Stimulated activated naive CD4-positive, alpha-beta T cell treated with Interleukin-2 at 50 U/mL for 16 hours (primary cell): ENCODE measurements around the gene NRBP1.
A peak's percentile ranks its signal among the peaks of the same experiment; 100 is the strongest.
"Not testable (repeated sequence)": the region's sequence is repeated elsewhere in the genome, so short reads cannot be mapped to it uniquely, and the experiment has no call there.

Experiments used
- DNase-seq: peaks from one replicate; lab custom pipeline; 2025; lab: John Stamatoyannopoulos, UW

The NRBP1 gene

DNA sequence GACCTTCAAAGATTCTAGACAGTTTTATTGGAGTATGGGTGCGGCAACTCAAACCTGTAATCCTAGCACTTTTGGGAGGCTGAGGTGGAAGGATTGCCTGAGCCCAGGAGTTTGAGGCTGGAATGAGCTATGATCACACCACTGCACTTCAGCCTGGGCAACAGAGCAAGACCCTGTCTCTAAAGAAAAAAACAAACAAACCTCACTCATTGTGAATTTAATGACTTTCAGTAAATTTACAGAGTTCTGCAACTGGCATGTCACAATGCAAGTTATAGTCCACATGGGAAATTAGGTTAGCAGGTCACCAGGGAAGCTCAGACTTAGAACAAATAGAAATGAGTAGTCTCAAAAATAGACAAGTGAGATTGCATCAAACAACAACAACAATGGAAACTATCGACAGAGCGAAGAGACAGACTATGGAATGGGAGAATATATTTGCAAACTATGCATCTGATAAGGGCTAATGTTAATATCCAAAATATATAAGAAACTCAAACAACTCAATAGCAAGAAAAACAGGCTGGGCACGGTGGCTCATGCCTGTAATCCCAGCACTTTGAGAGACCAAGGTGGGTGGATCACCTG is 6.7 kb upstream of the NRBP1 start:
- DNase-seq = no peak

DNA sequence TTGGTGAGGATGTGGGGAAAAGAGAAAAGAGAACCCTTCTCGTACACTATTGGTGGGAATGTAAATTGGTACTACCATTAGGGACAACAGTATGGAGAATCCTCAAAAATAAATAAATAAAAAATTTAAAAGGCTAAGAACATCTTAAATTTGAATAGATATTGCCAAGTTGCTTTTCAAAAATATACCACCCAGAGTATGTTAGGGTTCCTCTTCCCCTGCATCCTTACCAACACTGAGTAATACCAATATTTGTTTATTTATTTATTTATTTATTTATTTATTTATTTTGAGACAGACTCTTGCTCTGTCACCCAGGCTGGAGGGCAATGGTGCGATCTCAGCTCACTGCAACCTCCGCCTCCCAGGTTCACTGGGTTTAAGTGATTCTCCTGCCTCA is 5.5 kb upstream of the NRBP1 start:
- DNase-seq = no peak

DNA sequence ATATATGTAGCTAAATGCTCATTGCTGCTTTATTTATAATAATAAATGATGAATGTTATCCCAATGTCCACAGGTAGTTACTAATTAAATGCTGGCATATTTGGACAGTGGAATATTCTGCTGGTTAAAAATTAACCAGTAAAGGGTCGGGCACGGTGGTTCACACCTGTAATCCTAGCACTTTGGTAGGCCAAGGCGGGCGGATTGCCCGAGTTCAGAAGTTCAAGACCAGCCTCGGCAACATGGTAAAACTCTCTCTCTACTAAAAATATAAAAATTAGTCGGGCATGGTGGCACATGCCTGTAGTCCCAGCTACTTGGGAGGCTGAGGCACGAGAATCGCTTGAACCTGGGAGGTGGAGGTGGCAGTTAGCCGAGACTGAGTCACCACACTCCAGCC is 3.4 kb upstream of the NRBP1 start:
- DNase-seq = not testable (repeated sequence)

DNA sequence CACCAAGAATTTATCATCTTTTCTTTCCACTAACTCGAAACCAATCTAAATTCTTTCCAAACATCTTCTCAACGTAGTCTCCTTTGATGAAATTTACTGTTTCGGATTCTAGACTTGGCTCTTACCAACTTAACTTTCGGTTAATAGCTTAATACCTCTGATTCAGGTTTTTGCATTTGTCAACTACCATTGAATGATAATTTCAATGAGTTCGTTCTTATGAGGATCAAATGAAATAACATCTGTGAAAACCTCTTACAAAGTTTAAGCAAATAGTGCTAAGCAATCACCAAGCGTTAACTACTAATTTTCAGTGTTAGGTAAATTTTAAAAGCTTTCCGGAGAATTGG is 593 bp upstream of the NRBP1 start:
- DNase-seq = no peak

DNA sequence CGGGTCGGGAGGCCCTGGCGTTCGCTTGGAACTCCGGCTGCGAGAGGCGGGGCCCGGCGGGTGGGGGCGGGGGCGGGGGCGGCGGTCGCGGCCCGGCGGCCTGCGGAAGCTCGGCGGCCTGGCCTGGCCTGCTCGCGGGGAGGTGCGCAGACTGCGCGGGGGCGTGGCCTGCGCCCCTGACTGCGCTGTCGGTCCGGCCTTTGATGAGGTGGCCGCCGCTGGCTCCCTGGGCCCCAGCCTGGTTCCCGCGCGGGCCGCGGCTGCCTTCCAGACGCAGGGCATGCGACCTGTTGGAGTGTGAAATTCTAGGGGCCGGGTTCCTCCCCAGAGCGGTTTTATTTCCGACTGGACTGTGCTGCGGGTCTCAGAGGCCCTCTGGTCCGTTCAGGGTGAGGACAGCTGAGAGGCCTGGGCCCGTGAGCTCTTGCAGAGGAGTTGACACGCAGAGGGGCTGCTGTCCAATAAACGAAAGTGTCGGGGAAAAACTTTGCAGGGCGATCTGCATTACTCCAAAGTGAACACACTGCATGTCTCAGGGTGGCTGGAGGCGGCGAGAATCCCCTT is 629 bp downstream of the NRBP1 start:
- DNase-seq = peak; percentile 68

DNA sequence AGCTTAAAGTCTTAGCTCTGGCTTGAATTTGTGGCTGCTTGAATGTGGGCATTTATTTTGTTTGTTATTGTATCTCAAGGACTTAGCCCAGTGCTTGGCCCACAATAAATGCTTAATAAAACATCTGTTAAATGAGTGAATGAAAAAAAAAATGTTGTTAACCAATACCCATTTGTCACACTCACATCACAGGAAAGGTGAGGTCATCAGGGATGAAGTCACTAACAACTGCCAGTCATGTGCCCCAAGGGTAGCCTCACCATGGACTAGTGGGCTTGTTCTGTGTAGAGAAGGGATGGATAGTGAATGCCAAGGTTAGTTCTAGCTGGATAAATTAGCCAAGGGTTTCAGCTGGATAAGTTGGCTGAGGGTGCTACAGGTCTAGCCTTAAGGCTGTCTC is 3.0 kb downstream of the NRBP1 start:
- peak; percentile 3 for DNase-seq

DNA sequence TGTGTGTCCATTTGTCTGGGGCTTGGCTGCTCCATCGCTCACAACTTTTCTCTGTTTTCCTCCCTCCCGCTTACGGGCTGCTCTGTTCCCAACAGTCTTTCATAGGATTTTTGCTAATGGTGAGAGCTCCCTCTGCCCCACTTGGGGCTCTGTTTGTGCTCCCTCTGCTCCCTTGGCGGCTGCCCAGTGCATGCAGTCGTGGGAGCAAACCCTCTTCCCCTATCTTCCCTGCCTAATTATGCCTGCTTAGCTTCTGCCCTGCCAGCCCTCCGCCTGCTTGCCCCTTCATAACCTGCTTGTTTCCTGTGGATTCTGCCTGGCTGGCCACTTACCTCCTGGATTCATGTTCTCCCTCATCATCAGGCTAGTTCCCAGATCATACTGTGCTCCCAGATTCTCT is 7.2 kb downstream of the NRBP1 start:
- DNase-seq = no peak

DNA sequence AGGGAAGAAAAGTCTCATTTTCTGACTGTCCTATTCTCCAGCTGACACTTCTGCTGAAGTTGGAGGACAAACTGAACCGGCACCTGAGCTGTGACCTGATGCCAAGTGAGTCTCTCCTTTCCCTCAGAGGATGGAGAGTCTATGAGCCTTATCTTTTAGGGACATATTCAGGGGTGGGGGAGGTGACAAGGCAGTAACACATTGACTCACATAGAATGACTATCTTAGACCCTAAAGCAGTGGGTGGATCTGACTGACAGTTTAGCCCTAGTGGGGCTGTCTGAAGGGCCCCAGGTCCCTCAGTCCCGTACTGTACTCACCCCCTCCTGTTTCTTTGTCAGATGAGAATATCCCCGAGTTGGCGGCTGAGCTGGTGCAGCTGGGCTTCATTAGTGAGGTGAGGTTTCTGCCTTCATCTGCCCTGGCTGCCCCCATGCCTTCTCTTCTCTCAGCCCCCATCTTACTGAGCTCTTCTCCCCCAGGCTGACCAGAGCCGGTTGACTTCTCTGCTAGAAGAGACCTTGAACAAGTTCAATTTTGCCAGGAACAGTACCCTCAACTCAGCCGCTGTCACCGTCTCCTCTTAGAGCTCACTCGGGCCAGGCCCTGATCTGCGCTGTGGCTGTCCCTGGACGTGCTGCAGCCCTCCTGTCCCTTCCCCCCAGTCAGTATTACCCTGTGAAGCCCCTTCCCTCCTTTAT is 12.9 kb downstream of the NRBP1 start:
- no peak for DNase-seq

DNA sequence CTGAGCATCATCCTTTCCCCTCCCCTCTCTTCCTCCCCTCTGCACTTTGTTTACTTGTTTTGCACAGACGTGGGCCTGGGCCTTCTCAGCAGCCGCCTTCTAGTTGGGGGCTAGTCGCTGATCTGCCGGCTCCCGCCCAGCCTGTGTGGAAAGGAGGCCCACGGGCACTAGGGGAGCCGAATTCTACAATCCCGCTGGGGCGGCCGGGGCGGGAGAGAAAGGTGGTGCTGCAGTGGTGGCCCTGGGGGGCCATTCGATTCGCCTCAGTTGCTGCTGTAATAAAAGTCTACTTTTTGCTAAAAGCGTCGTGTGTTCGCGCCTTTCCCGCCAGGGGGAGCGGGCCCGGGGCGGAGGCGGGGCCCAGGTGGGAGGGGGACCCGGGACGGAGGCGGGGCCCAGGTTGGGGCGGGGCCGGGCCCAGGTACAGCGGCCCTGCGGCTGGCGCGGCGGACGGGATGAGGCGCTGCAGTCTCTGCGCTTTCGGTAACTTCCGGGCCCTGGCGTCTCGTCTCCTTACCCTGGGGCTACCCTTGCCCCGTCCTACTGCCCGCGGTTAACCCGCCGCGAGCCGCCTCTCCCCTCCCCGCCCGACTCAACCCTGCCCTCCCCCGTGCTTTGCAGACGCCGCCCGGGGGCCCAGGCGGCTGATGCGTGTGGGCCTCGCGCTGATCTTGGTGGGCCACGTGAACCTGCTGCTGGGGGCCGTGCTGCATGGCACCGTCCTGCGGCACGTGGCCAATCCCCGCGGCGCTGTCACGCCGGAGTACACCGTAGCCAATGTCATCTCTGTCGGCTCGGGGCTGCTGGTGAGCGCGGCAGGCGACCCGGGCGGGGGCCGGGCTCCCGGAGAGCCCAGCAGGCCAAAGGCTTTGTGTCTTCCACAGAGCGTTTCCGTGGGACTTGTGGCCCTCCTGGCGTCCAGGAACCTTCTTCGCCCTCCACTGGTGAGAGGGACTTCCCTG is 13.8 kb downstream of the NRBP1 start, which contains the start of gene KRTCAP3:
Gene KRTCAP3, plus strand, starts transcription at position 424 of the 962 bp plus-strand sequence. Its CDS starts 32 bp downstream, at position 456.
- DNase-seq = peak; percentile 28

DNA sequence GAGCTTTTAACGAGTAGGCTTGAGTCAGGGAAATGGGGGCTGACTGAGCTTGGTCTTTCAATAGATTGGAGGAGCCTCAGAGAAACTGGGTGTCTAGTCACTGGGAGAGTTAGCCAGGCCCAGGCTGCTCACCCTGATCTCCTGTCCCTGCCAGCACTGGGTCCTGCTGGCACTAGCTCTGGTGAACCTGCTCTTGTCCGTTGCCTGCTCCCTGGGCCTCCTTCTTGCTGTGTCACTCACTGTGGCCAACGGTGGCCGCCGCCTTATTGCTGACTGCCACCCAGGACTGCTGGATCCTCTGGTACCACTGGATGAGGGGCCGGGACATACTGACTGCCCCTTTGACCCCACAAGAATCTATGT is 14.5 kb downstream of the NRBP1 start:
- DNase-seq = no peak

DNA sequence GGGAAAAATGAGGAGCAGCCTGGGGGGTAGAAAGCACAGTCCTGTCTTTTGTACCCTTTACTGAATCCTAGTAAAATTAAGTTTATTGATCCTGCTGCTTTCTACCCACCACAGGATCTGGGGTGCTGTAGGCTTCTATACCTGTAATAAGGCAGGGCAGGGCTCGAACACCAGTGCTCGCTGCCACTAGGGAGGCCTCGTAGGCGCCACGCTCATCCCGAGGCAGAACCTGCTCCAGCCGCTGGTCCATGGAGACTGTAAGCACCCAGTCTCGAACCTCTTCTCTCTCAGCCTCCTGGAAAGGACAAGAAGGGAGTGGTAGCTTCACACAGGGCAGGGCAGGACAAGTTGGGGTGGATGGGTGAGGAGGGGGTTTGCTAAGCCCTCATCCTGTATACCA is 16.7 kb downstream of the NRBP1 start:
- DNase-seq = no peak

DNA sequence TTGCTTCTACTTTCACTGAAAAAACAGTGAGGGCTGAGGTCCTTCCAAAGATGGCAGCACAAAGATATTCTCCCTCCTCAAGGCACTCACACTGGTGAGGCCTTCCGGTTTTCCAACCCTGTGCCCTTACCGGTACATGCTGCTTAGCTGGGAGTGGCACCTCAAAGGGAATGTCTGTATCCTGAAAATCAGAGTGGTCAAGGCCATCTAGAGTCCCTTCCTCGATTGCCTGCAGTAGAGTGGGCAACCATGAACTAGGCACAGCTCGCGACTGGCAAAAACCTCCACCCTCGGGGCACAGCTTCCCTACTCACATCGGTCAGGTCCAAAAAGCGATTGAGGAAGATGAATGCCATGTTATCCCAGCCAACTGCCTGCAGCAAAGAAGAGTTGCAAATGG is 17.2 kb downstream of the NRBP1 start:
- no peak for DNase-seq

DNA sequence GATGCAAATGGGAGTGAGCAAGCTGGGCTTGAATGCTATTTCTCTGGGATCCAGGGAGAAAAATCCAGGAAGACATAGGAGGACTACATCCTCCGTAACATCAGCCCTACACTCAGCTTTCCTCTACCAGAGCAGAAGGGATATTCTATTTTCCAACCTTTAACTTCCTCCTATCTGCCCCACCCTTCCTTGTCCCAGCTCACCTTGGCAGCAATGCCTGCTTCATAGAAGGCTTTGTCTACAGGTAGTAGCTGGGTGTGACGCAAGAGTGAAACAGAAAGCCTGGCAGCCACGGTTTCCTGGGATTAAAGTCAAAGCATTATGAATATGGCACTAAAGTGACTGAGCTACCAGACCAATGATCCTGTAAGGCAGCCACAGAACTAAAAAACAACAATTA is 17.6 kb downstream of the NRBP1 start:
- DNase-seq = no peak

DNA sequence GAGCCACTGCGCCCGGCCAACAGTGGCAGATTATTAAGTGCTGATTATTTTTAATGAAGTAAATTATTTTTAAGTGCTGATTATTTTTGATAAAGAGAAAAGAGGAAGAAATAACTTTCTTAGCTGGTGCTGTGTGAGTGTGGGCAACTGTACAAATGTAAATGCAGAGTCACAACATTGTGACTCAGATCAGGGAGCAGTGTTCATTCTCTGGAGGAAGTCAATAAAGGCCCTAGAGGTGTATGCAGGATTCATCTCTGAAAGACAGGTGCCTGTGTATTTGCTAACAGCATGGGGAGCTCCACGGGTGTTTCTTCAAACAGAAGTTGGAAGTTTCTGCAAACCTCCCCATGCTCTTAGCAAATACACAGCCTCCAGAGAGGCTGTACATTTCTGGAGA is 19.9 kb downstream of the NRBP1 start:
- DNase-seq = no peak

DNA sequence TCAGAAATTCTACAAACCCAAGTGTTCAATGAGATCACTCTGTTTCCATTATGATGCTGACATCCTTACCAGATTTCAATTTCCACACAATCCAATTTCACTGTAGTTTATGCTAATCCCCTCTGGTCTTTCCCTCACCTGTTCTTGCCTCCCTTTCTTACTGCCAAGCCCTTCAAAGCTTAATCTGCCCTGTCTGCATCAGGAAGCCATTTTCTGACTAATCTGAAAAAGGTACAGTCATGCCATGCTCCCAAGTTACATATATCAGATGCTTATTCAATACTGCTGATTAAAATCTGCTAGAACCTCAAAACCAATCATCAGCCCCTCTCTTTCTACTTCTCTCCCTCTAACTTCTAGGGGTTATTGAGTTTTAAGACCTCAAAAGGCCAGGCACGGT is 22.7 kb downstream of the NRBP1 start:
- DNase-seq = no peak

DNA sequence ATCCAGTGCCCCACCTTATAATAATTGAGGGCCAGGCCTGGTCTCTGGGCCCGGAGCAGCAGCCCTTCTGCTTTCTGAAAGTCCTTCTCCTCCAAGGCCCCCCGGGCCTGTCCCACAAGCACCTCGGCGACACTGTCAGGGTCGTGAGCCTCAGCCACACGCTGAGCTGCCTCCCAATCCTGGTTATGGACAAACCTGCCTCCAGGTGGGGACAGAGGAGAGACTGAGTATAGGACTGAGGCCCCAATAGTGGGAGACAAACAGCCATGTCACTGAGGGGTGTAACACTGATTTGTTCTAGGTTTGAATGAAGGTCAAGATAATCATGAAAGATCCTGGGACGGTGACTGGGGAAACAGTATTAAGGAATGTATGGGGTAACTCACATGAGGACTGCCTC is 25.5 kb downstream of the NRBP1 start:
- DNase-seq = no peak

DNA sequence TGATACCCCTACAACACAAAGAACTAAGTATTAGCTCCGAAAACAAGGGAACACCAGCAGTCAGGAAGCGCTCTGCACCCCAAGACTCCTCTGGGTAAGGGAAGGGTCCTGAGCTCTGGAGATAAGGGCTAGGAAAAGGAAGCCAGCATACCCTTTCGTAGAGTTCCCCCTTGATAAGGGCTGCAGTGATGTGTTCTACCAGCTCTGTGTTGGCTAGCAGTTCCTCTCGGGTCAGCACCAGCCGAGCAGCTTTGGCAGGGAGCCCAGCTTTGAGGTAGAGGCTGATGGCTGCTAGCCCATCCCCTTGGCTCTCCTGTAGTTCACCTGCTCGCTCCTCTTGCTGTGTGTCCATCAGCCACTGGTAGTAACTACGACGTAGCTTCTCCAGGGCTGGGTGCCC is 32.7 kb downstream of the NRBP1 start:
- no peak for DNase-seq

DNA sequence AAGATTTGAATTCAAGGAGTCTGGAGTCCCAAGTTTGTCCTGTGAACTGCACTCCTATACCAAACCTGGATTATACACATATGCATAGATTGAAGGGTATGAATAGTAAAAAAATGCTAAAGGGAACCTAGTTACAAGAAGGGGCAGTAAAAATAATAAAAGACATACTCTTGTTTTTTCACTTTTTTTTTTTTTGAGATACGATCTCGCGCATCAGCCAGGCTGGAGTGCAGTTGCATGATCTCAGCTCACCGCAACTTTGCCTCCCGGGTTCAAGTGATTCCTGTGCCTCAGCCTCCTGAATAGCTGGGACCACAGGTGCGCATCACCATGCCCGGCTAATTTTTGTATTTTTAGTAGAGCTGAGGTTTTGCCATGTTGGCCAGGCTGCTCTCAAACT is 36.0 kb downstream of the NRBP1 start:
- no peak for DNase-seq

DNA sequence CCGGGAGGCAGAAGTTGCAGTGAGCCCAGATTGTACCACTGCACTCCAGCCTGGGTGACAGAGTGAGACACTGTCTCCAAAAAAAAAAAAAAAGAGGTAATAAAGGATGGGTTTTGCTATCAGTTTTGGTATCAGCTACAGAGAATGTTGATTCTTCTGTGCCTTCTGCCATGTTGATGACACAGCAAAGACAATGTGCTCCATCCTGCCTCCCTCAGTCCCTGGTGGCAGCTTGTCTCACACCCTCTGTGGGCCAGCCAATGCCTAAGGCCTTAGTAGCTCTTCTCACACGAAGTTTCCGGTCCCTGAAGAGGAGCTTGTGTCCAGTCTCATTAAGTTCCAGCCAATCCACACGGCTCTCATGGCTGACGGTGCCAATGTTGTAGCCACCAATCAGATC is 43.5 kb downstream of the NRBP1 start:
- no peak for DNase-seq

DNA sequence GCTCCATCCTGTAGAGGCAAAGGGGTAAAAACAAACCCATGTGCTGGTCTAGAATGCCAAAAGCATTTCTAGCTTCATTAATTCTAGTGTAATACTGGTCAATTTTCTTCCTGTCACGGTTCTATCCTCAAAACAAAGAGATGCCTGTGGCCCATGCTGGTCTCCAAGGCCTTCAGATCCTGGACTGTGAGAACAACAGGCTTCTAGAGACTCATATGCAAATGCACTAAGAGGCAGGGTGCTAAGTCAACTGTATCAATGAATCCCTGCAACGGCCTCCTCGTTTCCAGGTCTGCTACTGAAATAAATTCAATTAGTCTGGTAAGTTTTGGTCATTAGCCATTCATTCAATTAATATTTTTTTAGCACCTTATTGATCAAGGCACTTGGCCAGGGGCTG is 57.1 kb downstream of the NRBP1 start:
- no peak for DNase-seq

DNA sequence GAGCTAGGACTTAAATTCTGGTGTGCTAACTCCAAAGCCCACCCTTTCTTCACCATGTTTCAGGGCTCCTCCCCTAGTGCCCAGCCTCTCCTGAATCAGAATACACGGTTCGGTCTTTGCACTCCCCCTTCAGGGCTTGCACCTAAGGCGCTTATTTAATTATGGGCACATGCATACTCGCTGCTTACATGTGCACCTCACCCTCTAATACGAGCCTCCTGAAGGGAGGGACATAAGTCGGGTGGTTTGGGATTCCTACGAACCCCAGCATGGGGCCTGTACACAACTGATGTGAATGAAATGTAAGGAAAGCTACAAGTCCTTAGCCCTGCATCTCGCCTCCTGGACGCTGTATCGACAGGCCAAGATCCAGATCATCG is 60.7 kb downstream of the NRBP1 start:
- DNase-seq = no peak

DNA sequence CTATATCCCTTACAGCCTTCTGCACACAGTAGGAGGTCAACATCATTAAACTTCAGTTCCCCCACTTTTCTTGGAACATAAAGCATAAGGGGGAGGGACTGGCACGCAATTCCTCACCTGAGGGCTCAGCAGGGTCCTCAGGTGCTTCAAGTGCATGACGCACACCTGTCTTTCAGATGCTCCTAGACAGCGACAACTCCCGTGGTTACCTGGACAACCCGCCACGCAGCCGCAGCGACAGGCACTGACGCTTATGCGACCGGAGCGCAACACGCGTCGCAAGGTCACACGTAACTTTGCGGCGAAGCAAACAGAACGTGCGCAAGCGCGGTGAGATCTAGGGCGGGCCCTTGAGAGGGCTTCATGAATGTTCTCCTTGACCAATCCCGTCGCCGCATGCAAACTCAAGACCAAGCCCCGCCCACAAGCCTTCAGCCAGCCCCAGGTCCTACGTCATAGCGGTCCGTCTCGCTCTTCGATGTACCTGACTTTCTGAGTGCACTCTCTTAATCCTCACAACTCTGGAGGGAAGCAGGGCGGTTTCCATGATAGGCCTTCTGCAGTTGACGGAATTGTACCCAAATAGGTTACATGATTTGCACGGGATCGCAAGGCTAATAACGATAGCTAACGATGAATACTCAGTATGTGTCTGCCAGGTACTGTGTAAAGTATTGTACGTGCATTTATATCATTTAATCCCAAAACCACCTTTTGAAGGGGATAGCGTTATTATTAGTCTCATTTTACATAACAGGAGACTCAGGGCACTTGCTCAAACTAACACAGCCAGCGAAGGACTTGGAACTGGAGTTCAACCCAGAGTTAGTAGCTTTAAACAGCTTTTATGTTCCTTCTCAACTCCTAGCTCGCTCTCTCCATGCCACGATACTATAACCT is 61.3 kb downstream of the NRBP1 start, which contains the start of gene IFT172:
Gene IFT172, minus strand, starts transcription at position 246 of the 900 bp plus-strand sequence. Its CDS starts 90 bp downstream, at position 156.
- DNase-seq = peak; percentile 99
